GM12864 (cell line): Measurements from ENCODE around the gene UBR3.
A peak's percentile ranks its signal among the peaks of the same experiment; 100 is the strongest.

Experiments used
- DNase-seq: peaks from one replicate; pipeline ENCODE4 v3.0.0-alpha.2; 2011; ENCODE audit warnings: low read depth
- H3K4me3 ChIP-seq: 2 replicates; pipeline ENCODE4 v1.5.1; 2011; ENCODE audit warnings: mild to moderate bottlenecking, low read depth, low read length, control low read depth
- TF ChIP-seq, protein P1 (sequence below): IDR thresholded peaks from 2 replicates; pipeline ENCODE4 v1.5.1; 2011; ENCODE audit warnings: low read depth, mild to moderate bottlenecking, moderate library complexity, low read length, control low read depth, inconsistent platforms; ENCODE audit errors: missing control alignments

The UBR3 gene

DNA sequence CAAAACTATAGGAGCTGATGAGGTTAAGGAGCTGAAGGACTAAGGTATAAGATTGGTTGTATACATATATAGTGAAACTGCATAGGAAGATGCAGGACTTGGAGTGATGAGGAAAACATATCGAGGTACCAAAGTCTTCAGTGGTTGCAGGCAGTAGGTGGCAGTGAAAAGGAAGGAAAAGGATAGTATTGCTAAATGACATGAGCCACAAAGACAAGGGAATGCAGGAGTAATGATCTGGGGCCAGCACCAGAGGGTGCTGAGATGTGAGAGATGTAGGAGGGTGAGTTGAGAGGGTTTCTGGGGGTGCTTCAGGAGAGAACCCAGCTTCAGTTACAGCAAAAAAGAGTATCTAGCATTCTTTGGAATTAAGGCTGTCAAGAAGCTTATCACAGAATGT lies 178.4 kb downstream of the UBR3 start:
- no peak overlapping the region for H3K4me3 ChIP-seq
- DNase-seq = no peak
- TF ChIP-seq, protein P1, sequence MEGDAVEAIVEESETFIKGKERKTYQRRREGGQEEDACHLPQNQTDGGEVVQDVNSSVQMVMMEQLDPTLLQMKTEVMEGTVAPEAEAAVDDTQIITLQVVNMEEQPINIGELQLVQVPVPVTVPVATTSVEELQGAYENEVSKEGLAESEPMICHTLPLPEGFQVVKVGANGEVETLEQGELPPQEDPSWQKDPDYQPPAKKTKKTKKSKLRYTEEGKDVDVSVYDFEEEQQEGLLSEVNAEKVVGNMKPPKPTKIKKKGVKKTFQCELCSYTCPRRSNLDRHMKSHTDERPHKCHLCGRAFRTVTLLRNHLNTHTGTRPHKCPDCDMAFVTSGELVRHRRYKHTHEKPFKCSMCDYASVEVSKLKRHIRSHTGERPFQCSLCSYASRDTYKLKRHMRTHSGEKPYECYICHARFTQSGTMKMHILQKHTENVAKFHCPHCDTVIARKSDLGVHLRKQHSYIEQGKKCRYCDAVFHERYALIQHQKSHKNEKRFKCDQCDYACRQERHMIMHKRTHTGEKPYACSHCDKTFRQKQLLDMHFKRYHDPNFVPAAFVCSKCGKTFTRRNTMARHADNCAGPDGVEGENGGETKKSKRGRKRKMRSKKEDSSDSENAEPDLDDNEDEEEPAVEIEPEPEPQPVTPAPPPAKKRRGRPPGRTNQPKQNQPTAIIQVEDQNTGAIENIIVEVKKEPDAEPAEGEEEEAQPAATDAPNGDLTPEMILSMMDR = no peak

- no peak for DNase-seq
- H3K4me3 ChIP-seq = no peak overlapping the region
- TF ChIP-seq, protein P1 = no peak
Measured at GRCh38 chr2:170006587-170007325, 179.5 kb downstream of the UBR3 start.

DNA sequence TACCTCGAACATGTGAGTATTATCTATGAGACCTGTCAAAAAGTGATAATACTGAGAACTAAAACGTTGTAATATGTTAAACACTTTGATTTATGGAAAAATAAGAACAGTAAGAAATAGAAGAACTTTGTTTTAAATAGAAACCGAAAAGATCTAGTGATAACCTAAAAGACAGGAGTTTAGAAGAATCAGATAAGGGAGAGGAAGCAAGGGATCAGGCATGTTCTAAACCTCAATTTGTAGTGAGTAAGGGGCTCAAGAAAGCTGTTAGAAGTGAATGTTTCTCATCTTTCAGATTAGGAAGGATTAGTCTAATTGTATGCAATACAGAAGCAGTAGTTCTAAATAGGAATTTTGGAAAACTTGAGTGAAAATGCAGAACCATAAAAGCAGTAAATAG lies 182.0 kb downstream of the UBR3 start:
- H3K4me3 ChIP-seq = no peak overlapping the region
- DNase-seq = no peak
- TF ChIP-seq, protein P1 = no peak

GRCh38 chr2:170012773-170013172 lies 185.5 kb downstream of the UBR3 start:
- DNase-seq = no peak
- no peak overlapping the region for H3K4me3 ChIP-seq
- TF ChIP-seq, protein P1 = peak; percentile 7

DNA sequence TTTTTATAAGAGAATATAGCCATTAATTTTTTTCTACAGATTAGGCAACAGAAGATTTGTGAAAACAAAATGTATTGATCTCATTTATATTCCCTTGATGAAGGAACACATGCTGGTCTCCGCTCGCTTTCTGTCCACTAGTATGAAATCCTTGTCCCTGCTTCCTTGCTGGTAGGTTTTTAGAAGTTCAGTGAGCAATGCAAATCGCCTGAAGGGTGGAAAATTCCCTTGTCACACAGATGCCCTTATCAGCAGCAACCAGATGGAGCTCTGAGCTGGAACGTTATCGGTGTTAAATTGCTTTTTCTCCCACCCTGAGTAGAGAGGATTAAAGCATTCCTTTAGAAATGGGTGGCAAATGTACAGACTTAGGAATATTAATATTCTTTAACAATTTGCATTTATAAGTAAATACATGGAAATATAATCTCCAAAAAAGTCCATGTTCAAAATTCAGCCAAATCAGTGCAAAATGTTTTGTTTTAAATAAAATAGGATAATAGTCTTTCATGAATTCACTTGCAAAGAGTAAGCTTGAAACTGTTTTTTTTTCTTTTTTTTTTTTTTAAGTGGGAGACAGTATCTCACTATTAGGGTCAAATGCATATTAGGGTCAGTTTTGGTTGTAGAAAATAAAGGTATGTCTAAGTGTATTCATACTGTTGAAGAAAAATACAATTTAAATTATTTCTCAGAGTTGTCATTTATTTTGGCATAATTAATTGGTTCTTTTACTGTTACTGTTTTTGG lies 186.7 kb downstream of the UBR3 start:
- no peak for DNase-seq
- TF ChIP-seq, protein P1 = no peak
- no peak overlapping the region for H3K4me3 ChIP-seq

DNA sequence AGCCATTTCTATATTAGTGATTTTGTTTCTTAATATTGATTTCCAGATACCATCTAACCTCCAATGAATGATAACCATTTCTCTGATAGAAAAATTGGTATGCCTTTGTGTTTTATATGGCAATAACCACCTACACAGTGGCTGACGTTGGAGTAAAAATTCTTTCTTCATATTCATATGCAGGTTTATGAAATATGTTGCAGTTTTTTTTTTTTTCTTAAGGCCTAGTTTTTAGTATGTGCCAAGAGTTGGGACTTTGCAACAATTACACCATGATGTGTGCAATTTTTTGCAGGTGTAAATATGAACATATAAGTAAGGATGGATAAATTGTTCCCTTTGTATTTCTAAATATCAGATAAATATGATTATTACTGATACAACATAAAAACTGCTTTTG lies 187.5 kb downstream of the UBR3 start:
- TF ChIP-seq, protein P1 = no peak
- no peak overlapping the region for H3K4me3 ChIP-seq
- DNase-seq = no peak
